Endodermal cell (in vitro differentiated cells): Measurements from ENCODE around the gene VAMP4. TPM values are rescaled to one million over a fixed set of nuclear protein-coding genes. Genes with fewer than 3 reads are reported as not detected.

ENCODE experiments used
- DNase-seq: peaks from one replicate; pipeline ENCODE4 v3.0.0-alpha.2; 2017
- H3K27ac ChIP-seq: 2 replicates; pipeline ENCODE4 v1.5.1; 2013; ENCODE audit warnings: mild to moderate bottlenecking, low read depth, low read length, moderate library complexity
- H3K27me3 ChIP-seq: 2 replicates; pipeline ENCODE4 v1.6.1; 2013; ENCODE audit warnings: mild to moderate bottlenecking, low read length, moderate library complexity; ENCODE audit not compliant: insufficient read depth, control insufficient read depth, poor library complexity, severe bottlenecking
- H3K36me3 ChIP-seq: 2 replicates; pipeline ENCODE4 v1.7.0; 2013; ENCODE audit warnings: mild to moderate bottlenecking, low read length, moderate library complexity; ENCODE audit not compliant: control insufficient read depth, insufficient read depth
- H3K4me1 ChIP-seq: one replicate; pipeline ENCODE4 v1.7.0; 2013; ENCODE audit warnings: low read length; ENCODE audit not compliant: control insufficient read depth, insufficient read depth
- H3K4me3 ChIP-seq: 2 replicates; pipeline ENCODE4 v1.5.1; 2013; ENCODE audit warnings: mild to moderate bottlenecking, low read length, moderate library complexity
- H3K9ac ChIP-seq: 2 replicates; pipeline ENCODE4 v1.6.1; 2013; ENCODE audit warnings: mild to moderate bottlenecking, low read length, moderate library complexity; ENCODE audit not compliant: poor library complexity, severe bottlenecking; ENCODE audit errors: extremely low read depth
- H3K9me3 ChIP-seq: 2 replicates; pipeline ENCODE4 v1.6.1; 2013; ENCODE audit warnings: mild to moderate bottlenecking, low read length, moderate library complexity; ENCODE audit not compliant: control insufficient read depth
- H3K27ac Mint-ChIP-seq: 2 replicates; pipeline ENCODE4 v1.8.0; 2020; ENCODE audit warnings: mixed read lengths
- H3K27me3 Mint-ChIP-seq: 2 replicates; pipeline ENCODE4 v1.8.0; 2021; ENCODE audit warnings: mild to moderate bottlenecking, mixed read lengths; ENCODE audit not compliant: insufficient read depth
- H3K36me3 Mint-ChIP-seq: 2 replicates; pipeline ENCODE4 v1.8.0; 2020; ENCODE audit warnings: low read depth, mixed read lengths
- H3K4me1 Mint-ChIP-seq: 2 replicates; pipeline ENCODE4 v1.8.0; 2020; ENCODE audit warnings: mixed read lengths
- H3K4me3 Mint-ChIP-seq: 2 replicates; pipeline ENCODE4 v1.8.0; 2020; ENCODE audit warnings: mild to moderate bottlenecking, moderate library complexity, mixed read lengths
- H3K9me3 Mint-ChIP-seq: 2 replicates; pipeline ENCODE4 v1.8.0; 2020; ENCODE audit warnings: mild to moderate bottlenecking, mixed read lengths
- WGBS, 2 experiments: methylation state at CpG; one replicate each; pipeline versions ENCODE4 v1.1.5 to v1.1.7; 2013; ENCODE audit warnings: missing lambda C conversion rate in 2 of 2, mixed read lengths in 1 of 2; ENCODE audit not compliant: insufficient coverage in 1 of 2, insufficient read length in 1 of 2; 5-methylcytosine and 5-hydroxymethylcytosine counted together
- total RNA-seq, 2 donors: library from RNA; stranded (reverse); fragmentation: NEBNext Ultra II Directional in 1 of 2; extraction: Animal tissue kit (Norgen Biotek cat#: 25700) in 1 of 2; gene quantifications; 2 replicates in 1 of 2; 3 replicates in 1 of 2; pipeline ENCODE4 v1.2.1, GENCODE V29; 2021
- TF ChIP-seq, protein P1 (sequence below): fragments of 200-600 bp; sonication (generic); conservative IDR thresholded peaks from 2 replicates; pipeline ENCODE4 v1.5.0; 2021; ENCODE audit warnings: antibody characterized with exemption, mild to moderate bottlenecking

VAMP4 gene
- total RNA-seq, 2 donors from 2014 or later = 6.2 to 6.9 TPM

DNA sequence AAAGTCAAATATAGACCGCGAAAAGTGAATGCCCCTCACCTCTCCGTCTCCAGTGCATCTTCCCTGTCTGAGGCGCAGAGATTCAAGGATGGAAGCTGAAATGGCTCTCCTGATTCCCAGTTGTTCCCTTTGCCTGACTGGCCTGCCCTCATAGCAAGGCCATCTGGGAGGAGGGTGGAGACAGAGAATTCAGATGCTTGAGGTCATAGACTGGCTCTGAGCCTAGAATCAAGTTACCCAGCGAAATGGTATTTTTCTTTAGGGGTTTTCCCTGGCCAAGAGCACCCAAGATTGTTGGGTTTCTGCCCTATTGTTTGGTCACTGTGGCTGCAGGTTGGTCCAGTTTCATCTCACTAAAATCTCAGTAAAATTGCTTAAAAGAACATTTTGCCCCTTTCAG, 46.8 kb upstream of the VAMP4 start:
- Mint-ChIP-seq H3K36me3 (peaks cover 82% of the 10 kb centered on the region), H3K27me3 (no peaks in the 10 kb centered on the region), H3K9me3 (no peaks in the 10 kb centered on the region), H3K27ac (no peak overlapping the region), H3K4me1 (peaks cover 8% of the 10 kb centered on the region), H3K4me3 (no peak overlapping the region)
- H3K27me3 ChIP-seq = no peaks in the 10 kb centered on the region
- no peaks in the 10 kb centered on the region for H3K4me1 ChIP-seq
- no peak overlapping the region for H3K9ac ChIP-seq
- peaks cover 83% of the 10 kb centered on the region for H3K36me3 ChIP-seq
- 95% methylated on average over 5 of the region's 5 CpGs for WGBS, 2 experiments
- H3K9me3 ChIP-seq = no peaks in the 10 kb centered on the region
- no peak for DNase-seq
- no peak overlapping the region for H3K4me3 ChIP-seq
- TF ChIP-seq, protein P1, sequence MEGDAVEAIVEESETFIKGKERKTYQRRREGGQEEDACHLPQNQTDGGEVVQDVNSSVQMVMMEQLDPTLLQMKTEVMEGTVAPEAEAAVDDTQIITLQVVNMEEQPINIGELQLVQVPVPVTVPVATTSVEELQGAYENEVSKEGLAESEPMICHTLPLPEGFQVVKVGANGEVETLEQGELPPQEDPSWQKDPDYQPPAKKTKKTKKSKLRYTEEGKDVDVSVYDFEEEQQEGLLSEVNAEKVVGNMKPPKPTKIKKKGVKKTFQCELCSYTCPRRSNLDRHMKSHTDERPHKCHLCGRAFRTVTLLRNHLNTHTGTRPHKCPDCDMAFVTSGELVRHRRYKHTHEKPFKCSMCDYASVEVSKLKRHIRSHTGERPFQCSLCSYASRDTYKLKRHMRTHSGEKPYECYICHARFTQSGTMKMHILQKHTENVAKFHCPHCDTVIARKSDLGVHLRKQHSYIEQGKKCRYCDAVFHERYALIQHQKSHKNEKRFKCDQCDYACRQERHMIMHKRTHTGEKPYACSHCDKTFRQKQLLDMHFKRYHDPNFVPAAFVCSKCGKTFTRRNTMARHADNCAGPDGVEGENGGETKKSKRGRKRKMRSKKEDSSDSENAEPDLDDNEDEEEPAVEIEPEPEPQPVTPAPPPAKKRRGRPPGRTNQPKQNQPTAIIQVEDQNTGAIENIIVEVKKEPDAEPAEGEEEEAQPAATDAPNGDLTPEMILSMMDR = no peak
- no peak overlapping the region for H3K27ac ChIP-seq

DNA sequence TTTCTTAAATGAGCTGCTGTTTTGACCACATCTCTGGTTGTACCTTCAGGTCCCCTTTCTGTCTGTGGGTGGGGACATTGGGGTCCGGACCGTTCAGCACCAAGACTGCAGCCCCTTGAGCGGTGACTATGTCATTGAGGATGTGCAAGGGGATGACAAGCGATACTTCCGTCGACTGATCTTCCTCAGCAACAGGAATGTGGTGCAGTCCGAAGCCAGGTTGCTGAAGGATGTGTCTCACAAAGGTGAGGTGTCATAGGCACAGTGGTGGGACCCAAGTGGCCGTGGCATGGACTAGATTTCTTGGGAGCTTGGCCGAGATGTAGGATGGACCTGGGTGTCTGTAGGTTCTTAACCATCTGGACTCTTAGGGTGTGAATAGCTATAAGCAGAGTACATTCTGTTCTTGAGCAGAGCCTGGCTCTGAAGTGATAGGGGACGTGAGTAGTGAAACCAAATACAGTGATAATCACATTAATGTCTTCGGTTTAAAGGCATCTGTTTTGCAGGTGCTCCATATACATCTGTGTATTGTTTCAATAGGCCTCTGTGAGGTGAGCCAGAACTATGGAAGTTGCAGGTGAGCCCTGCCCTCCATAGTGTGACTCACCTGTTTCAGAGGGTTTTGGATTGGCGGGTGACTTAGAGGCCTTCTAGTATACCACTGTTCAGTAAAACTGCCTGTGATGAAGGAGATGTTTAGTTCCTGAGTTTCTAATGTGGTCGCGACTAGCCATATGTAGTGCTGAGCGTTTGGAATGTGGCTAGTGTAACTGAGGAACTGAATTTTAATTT, 46.0 kb upstream of the VAMP4 start:
- no peak for DNase-seq
- TF ChIP-seq, protein P1 = no peak
- H3K36me3 Mint-ChIP-seq = peaks cover 78% of the 10 kb centered on the region
- no peaks in the 10 kb centered on the region for H3K4me1 ChIP-seq
- H3K9me3 Mint-ChIP-seq = no peaks in the 10 kb centered on the region
- peaks cover 79% of the 10 kb centered on the region for H3K36me3 ChIP-seq
- H3K4me3 Mint-ChIP-seq = no peak overlapping the region
- 95 to 97% methylated on average over 10 to 14 of the region's 15 CpGs for WGBS, 2 experiments
- H3K27ac Mint-ChIP-seq = no peak overlapping the region
- no peaks in the 10 kb centered on the region for H3K9me3 ChIP-seq
- H3K27me3 Mint-ChIP-seq = no peaks in the 10 kb centered on the region
- H3K4me3 ChIP-seq = no peak overlapping the region
- H3K27me3 ChIP-seq = no peaks in the 10 kb centered on the region
- peaks cover 10% of the 10 kb centered on the region for H3K4me1 Mint-ChIP-seq
- no peak overlapping the region for H3K27ac ChIP-seq
- H3K9ac ChIP-seq = no peak overlapping the region

DNA sequence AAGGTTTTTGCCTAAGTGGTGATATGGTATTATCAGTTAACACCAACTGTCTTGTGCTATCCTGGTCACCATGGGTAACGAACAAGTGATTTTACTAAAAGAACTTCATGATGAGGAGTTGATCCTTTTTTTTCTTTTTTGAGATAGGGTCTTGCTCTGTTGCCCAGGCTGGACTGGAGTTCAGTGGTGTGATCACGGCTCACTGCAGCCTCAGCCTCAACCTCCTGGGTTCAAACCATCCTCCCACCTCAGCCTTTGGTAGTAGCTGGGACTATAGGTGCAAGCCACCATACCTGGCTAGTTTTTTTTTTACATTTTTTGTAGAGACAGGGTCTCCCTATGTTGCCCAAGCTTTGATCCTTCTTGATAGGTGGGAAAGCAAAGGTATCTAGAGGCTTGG, 44.7 kb upstream of the VAMP4 start:
- H3K4me3 Mint-ChIP-seq = no peak overlapping the region
- peaks cover 67% of the 10 kb centered on the region for H3K36me3 ChIP-seq

More for the DNA sequence above, 44.7 kb upstream of the VAMP4 start:
- TF ChIP-seq, protein P1 = no peak
- Histone ChIP-seq H3K27me3 (no peaks in the 10 kb centered on the region), H3K9ac (no peak overlapping the region), H3K4me3 (no peak overlapping the region), H3K27ac (no peak overlapping the region), H3K4me1 (peaks cover 4% of the 10 kb centered on the region), H3K9me3 (no peaks in the 10 kb centered on the region)
- Mint-ChIP-seq H3K9me3 (no peaks in the 10 kb centered on the region), H3K4me1 (peaks cover 19% of the 10 kb centered on the region), H3K27me3 (no peaks in the 10 kb centered on the region), H3K27ac (no peak overlapping the region), H3K36me3 (peaks cover 65% of the 10 kb centered on the region)
- WGBS, 2 experiments = 88 to 100% methylated on average over 1 to 2 of the region's 2 CpGs
- no peak for DNase-seq
